K562 (cell line): ENCODE results near the gene SLC7A4. TPM values are rescaled to one million over a fixed set of nuclear protein-coding genes. Genes with fewer than 3 reads are reported as not detected.

Experiments
- ATAC-seq: fragments of 200-7000 bp; cut with Tn5 transposase; 3 replicates; pipeline ENCODE4 v1.9.1; 2020; ENCODE audit warnings: moderate library complexity
- BruUV-seq: library from RNA; stranded (reverse); fragments of 400-500 nt; replicated peaks from 2 replicates; lab custom pipeline; 2021; lab: Mats Ljungman, UMichigan
- CTCF ChIA-PET: fragments of 300-600 bp; formaldehyde crosslinking; extraction: SDS; loops from one replicate; lab custom pipeline; 2021; ENCODE audit warnings: low intra/inter-chr PET ratio; lab: Yijun Ruan, JAX
- POLR2A ChIA-PET: fragments of 300-600, 350-650 bp; sonication (Branson Sonifier 250); formaldehyde crosslinking; extraction: SDS; loops from one replicate; lab custom pipeline; 2021; ENCODE audit warnings: antibody characterized with exemption, inconsistent platforms; lab: Yijun Ruan, JAX
- DNase-seq, 4 experiments: peaks; one replicate each; pipeline versions ENCODE4 v3.0.0 to v3.0.0-alpha.2; 2011 to 2018; ENCODE audit warnings: low spot score in 3 of 4, mixed read lengths in 3 of 4; ENCODE audit errors: extremely low read depth in 1 of 4
- FAIRE-seq: peaks from 2 replicates; lab custom pipeline; 2011; peaks lifted over from hg19 to GRCh38; lab: Jason Lieb, UNC
- H2AFZ ChIP-seq: 2 replicates; pipeline ENCODE4 v1.6.0; 2011; ENCODE audit warnings: low read depth, low read length, control low read depth, inconsistent platforms
- H3K27ac ChIP-seq: fragments of 200-600 bp; 3 replicates; pipeline ENCODE4 v1.8.0; 2011; ENCODE audit warnings: low read depth, mild to moderate bottlenecking, control low read depth, inconsistent platforms, low read length, moderate library complexity, mixed read lengths; ENCODE audit errors: extremely low read depth
- H3K27me3 ChIP-seq, 2 experiments: fragments of 300-600 bp in 1 of 2; 2 replicates in 1 of 2; 3 replicates in 1 of 2; pipeline versions ENCODE4 v1.6.0 to v1.8.0; 2011; ENCODE audit warnings: inconsistent platforms in 2 of 2, low read length in 2 of 2, mild to moderate bottlenecking in 1 of 2, mixed read lengths in 1 of 2, moderate library complexity in 1 of 2; ENCODE audit not compliant: control insufficient read depth in 2 of 2, insufficient read depth in 2 of 2
- H3K36me3 ChIP-seq: fragments of 300-600 bp; 3 replicates; pipeline ENCODE4 v1.8.0; 2011; ENCODE audit warnings: mild to moderate bottlenecking, low read length, inconsistent platforms; ENCODE audit not compliant: control insufficient read depth, insufficient read depth
- H3K4me1 ChIP-seq, 2 experiments: fragments of 200-600 bp in 1 of 2; replicated peaks in 1 of 2; 2 replicates in 1 of 2; 3 replicates in 1 of 2; pipeline versions ENCODE4 v1.5.1 to v1.8.0; 2011; ENCODE audit warnings: inconsistent platforms in 2 of 2, low read length in 2 of 2, mild to moderate bottlenecking in 1 of 2, mixed read lengths in 1 of 2, moderate library complexity in 1 of 2; ENCODE audit not compliant: control insufficient read depth in 2 of 2, insufficient read depth in 2 of 2
- H3K4me2 ChIP-seq: 2 replicates; pipeline ENCODE4 v1.6.1; 2011; ENCODE audit warnings: low read length, control low read depth, inconsistent platforms, mixed read lengths; ENCODE audit not compliant: insufficient read depth
- H3K4me3 ChIP-seq: fragments of 200-600 bp; sonication (generic), shearing (Covaris generic); 2 replicates; pipeline ENCODE4 v1.5.1; 2016; ENCODE audit warnings: control low read depth, inconsistent platforms
- H3K79me2 ChIP-seq: fragments of 200-600 bp; 3 replicates; pipeline ENCODE4 v1.8.0; 2011; ENCODE audit warnings: low read length, inconsistent platforms; ENCODE audit not compliant: control insufficient read depth, insufficient read depth
- H3K9ac ChIP-seq, 2 experiments: 2 replicates each; pipeline versions ENCODE4 v1.6.0 to v1.6.1; 2011; ENCODE audit warnings: low read depth in 2 of 2, low read length in 2 of 2, control low read depth in 1 of 2, inconsistent platforms in 1 of 2, mild to moderate bottlenecking in 1 of 2, mixed read lengths in 1 of 2; ENCODE audit not compliant: insufficient read depth in 1 of 2
- H3K9me1 ChIP-seq: one replicate; pipeline ENCODE4 v1.6.0; 2011; ENCODE audit warnings: inconsistent platforms, mild to moderate bottlenecking, low read length, moderate library complexity; ENCODE audit not compliant: control insufficient read depth, insufficient read depth
- H3K9me3 ChIP-seq: replicated peaks from 2 replicates; pipeline ENCODE4 v1.5.1; 2011; ENCODE audit warnings: low read depth, low read length, inconsistent platforms; ENCODE audit not compliant: control insufficient read depth, insufficient read depth
- H4K20me1 ChIP-seq: replicated peaks from 2 replicates; pipeline ENCODE4 v1.6.1; 2011; ENCODE audit warnings: low read length, inconsistent platforms, mixed read lengths; ENCODE audit not compliant: control insufficient read depth, insufficient read depth
- TEAD2 ChIP-seq: fragments of 450-650 bp; IDR thresholded peaks from 2 replicates; pipeline ENCODE4 v1.6.1; 2016; ENCODE audit warnings: missing genetic modification characterization, control low read depth, missing compliant biosample characterization
- ZBTB17 ChIP-seq: fragments of 450-650 bp; formaldehyde crosslinking; IDR thresholded peaks from 2 replicates; pipeline ENCODE4 v1.4.0; 2020; ENCODE audit warnings: mild to moderate bottlenecking
- ZNF121 ChIP-seq: sonication (generic); formaldehyde crosslinking; conservative IDR thresholded peaks from 2 replicates; pipeline ENCODE4 v1.8.0; 2022; ENCODE audit warnings: missing genetic modification reagents
- ZNF239 ChIP-seq: fragments of 250-450 bp; sonication (Bioruptor Pico); IDR thresholded peaks from 2 replicates; pipeline ENCODE4 v1.4.0; 2020; ENCODE audit warnings: mild to moderate bottlenecking
- WGBS: fragments of 100-300 bp; shearing (Covaris generic); methylation state at CpG from one replicate; pipeline ENCODE4 v1.1.6; 2016; ENCODE audit warnings: low coverage, mixed read lengths; ENCODE audit not compliant: insufficient coverage; ENCODE audit errors: missing lambda C conversion rate; 5-methylcytosine and 5-hydroxymethylcytosine counted together
- in situ Hi-C: fragments of 300-500 bp; cut with MboI; formaldehyde crosslinking; loops from 4 replicates; pipeline ENCODE4 v1.15.0; 2018; ENCODE audit warnings: inconsistent platforms, mixed read lengths
- intact Hi-C: fragments of 100-400 bp; cut with micrococcal nuclease; formaldehyde crosslinking; loops from 2 replicates; pipeline ENCODE4 v1.14.2; 2022
- polyA plus RNA-seq, 8 experiments: library from polyadenylated mRNA; depleted of rRNA in 4 of 8; stranded (reverse) in 5 of 8; unstranded in 3 of 8; fragments of >200 nt; fragmentation: Nextera tagmentation in 2 of 8; fragmentation: Illumina TruSeq in 1 of 8; extraction: Ambion mirVana in 2 of 8; extraction: Trizol in 1 of 8; gene quantifications; 2 replicates each; pipeline versions ENCODE4 v1.2.1 to v1.2.3, GENCODE V29; 2011 to 2014; ENCODE audit warnings: inconsistent platforms in 1 of 8, missing spikeins in 1 of 8
- total RNA-seq, 7 experiments: library from RNA; depleted of rRNA in 6 of 7; stranded (reverse); fragments of >200 nt in 6 of 7; fragmentation: Illumina TruSeq in 2 of 7; extraction: Trizol in 2 of 7; gene quantifications; 2 replicates each; pipeline versions ENCODE4 v1.2.1 to v1.2.3, GENCODE V29; 2011 to 2021; ENCODE audit warnings: low replicate concordance in 1 of 7
- TF ChIP-seq, protein P1 (sequence below): sonication (generic); formaldehyde crosslinking; IDR thresholded peaks from 2 replicates; pipeline ENCODE4 v1.8.0; 2022; ENCODE audit warnings: mild to moderate bottlenecking, missing genetic modification reagents
- TF ChIP-seq, protein P2 (sequence below): sonication (generic); formaldehyde crosslinking; IDR thresholded peaks from 2 replicates; pipeline ENCODE4 v1.9.0; 2022; ENCODE audit warnings: mild to moderate bottlenecking, missing genetic modification reagents
- TF ChIP-seq, protein P3 (sequence below), 2 experiments: fragments of 450-650 bp; formaldehyde crosslinking in 1 of 2; IDR thresholded peaks; 2 replicates each; pipeline versions ENCODE4 v1.4.0 to v1.6.1; 2014 to 2020; ENCODE audit warnings: mild to moderate bottlenecking in 2 of 2, borderline replicate concordance in 1 of 2, low read depth in 1 of 2

Gene SLC7A4
- total and polyA plus RNA-seq, 9 of the 15 experiments (the other 6 are each of a cell fraction or from before 2014, with no cell fraction given), result not detected

DNA sequence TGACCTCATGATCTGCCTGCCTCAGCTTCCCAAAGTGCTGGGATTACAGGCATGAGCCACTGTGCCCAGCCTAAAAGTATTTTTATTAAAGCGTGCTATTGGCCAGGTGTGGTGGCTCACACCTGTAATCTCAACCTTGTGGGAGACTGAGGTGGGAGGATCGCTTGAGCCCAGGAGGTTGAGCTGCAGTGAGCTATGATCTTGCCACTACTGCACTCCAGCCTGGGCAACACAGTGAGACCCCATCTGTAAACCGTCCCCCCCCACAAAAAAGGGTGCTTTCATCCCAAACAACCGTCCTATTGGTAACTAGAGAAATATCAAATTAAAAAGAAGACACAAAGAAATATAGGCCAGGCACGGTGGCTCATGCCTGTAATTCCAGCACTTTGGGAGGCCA lies 6.8 kb upstream of the SLC7A4 start (continued):
- TF ChIP-seq, protein P1, sequence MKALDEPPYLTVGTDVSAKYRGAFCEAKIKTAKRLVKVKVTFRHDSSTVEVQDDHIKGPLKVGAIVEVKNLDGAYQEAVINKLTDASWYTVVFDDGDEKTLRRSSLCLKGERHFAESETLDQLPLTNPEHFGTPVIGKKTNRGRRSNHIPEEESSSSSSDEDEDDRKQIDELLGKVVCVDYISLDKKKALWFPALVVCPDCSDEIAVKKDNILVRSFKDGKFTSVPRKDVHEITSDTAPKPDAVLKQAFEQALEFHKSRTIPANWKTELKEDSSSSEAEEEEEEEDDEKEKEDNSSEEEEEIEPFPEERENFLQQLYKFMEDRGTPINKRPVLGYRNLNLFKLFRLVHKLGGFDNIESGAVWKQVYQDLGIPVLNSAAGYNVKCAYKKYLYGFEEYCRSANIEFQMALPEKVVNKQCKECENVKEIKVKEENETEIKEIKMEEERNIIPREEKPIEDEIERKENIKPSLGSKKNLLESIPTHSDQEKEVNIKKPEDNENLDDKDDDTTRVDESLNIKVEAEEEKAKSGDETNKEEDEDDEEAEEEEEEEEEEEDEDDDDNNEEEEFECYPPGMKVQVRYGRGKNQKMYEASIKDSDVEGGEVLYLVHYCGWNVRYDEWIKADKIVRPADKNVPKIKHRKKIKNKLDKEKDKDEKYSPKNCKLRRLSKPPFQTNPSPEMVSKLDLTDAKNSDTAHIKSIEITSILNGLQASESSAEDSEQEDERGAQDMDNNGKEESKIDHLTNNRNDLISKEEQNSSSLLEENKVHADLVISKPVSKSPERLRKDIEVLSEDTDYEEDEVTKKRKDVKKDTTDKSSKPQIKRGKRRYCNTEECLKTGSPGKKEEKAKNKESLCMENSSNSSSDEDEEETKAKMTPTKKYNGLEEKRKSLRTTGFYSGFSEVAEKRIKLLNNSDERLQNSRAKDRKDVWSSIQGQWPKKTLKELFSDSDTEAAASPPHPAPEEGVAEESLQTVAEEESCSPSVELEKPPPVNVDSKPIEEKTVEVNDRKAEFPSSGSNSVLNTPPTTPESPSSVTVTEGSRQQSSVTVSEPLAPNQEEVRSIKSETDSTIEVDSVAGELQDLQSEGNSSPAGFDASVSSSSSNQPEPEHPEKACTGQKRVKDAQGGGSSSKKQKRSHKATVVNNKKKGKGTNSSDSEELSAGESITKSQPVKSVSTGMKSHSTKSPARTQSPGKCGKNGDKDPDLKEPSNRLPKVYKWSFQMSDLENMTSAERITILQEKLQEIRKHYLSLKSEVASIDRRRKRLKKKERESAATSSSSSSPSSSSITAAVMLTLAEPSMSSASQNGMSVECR (CRISPR knock-in tag), result peak; percentile 64; the same call in 1 of the 2 replicates
- TF ChIP-seq, protein P2, sequence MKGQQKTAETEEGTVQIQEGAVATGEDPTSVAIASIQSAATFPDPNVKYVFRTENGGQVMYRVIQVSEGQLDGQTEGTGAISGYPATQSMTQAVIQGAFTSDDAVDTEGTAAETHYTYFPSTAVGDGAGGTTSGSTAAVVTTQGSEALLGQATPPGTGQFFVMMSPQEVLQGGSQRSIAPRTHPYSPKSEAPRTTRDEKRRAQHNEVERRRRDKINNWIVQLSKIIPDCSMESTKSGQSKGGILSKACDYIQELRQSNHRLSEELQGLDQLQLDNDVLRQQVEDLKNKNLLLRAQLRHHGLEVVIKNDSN (CRISPR knock-in tag), result peak; percentile 47; the same call in 1 of the 2 replicates
- peak; percentile 98 for TF ChIP-seq ZNF121 (CRISPR knock-in tag)

DNA sequence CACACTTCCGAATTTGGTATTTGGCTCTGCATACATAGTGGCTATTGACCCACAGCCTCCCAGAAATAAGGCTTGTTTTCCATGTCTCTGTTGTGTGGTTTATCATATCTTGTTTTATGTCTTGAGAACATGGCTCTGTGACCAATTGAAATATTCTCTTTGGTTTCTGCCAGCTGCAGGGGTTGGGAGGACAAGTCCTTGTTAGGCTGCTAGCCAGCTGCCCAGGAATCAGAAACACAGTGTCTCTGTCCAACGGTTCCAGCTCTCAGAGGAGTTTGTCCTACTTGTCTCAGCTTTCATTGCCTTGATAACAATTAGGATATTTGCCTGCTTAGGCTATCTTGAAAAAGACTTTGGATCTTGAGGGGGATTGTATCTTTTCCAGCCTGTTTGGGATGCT lies 6.0 kb upstream of the SLC7A4 start:
- no peak for FAIRE-seq
- Histone ChIP-seq H3K4me1 (peaks cover 19 to 25% of the 10 kb centered on the region in 2 experiments), H3K9me3 (no peaks in the 10 kb centered on the region), H4K20me1 (no peaks in the 10 kb centered on the region), H3K9me1 (no peaks in the 10 kb centered on the region), H3K27me3 (peaks cover 1 to 10% of the 10 kb centered on the region in 2 experiments; a peak in 2 of 5 replicates), H2AFZ (peak overlapping the region; percentile 78), H3K79me2 (no peaks in the 10 kb centered on the region), H3K4me3 (no peak overlapping the region), H3K9ac (no peak overlapping the region), H3K27ac (no peak overlapping the region), H3K36me3 (no peaks in the 10 kb centered on the region), H3K4me2 (no peak overlapping the region)
- CTCF ChIA-PET, result no interaction called here
- no TSS peak for BruUV-seq
- in situ Hi-C loops, result no loop called here
- DNase-seq, result no peak
- intact Hi-C loops, result no loop called here
- POLR2A ChIA-PET, result interaction anchor here (0.8 to 12.9 kb wide), 16 partner anchors 9 to 447 kb away, joined by 3 to 120 read pairs (median 5); partner anchors contain the start of genes LRRC74B, P2RX6, SLC7A4 and THAP7
- WGBS, result 41% methylated on average over 2 of the region's 2 CpGs
- 0 out of 3 replicates have a peak, but pooled peaks have one; percentile 3 for ATAC-seq
- no peak for TF ChIP-seq ZBTB17 (CRISPR knock-in tag)
- TF ChIP-seq TEAD2 (tag), result no peak
- no peak for TF ChIP-seq ZNF239
- TF ChIP-seq, protein P3, sequence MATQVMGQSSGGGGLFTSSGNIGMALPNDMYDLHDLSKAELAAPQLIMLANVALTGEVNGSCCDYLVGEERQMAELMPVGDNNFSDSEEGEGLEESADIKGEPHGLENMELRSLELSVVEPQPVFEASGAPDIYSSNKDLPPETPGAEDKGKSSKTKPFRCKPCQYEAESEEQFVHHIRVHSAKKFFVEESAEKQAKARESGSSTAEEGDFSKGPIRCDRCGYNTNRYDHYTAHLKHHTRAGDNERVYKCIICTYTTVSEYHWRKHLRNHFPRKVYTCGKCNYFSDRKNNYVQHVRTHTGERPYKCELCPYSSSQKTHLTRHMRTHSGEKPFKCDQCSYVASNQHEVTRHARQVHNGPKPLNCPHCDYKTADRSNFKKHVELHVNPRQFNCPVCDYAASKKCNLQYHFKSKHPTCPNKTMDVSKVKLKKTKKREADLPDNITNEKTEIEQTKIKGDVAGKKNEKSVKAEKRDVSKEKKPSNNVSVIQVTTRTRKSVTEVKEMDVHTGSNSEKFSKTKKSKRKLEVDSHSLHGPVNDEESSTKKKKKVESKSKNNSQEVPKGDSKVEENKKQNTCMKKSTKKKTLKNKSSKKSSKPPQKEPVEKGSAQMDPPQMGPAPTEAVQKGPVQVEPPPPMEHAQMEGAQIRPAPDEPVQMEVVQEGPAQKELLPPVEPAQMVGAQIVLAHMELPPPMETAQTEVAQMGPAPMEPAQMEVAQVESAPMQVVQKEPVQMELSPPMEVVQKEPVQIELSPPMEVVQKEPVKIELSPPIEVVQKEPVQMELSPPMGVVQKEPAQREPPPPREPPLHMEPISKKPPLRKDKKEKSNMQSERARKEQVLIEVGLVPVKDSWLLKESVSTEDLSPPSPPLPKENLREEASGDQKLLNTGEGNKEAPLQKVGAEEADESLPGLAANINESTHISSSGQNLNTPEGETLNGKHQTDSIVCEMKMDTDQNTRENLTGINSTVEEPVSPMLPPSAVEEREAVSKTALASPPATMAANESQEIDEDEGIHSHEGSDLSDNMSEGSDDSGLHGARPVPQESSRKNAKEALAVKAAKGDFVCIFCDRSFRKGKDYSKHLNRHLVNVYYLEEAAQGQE (IDR thresholded peaks at IDR 0.05; ENCODE audit: borderline replicate concordance), result no peak
- TF ChIP-seq, protein P3 (CRISPR knock-in tag; IDR thresholded peaks at IDR 0.05; ENCODE audit: low read depth), result no peak
